Glutamatergic neuron (in vitro differentiated cells): ENCODE measurements around the gene CHAT. TPM values are rescaled to one million over a fixed set of nuclear protein-coding genes. Genes with fewer than 3 reads are reported as not detected.

Source experiments
- DNase-seq: peaks from one replicate; pipeline ENCODE4 v3.0.0; 2022
- H3K27ac Mint-ChIP-seq: one replicate; pipeline ENCODE4 v1.8.0; 2020; ENCODE audit warnings: mild to moderate bottlenecking, mixed read lengths, inconsistent platforms; ENCODE audit not compliant: unreplicated experiment
- H3K27me3 Mint-ChIP-seq: one replicate; pipeline ENCODE4 v1.8.0; 2020; ENCODE audit warnings: mild to moderate bottlenecking, moderate library complexity, mixed read lengths, inconsistent platforms; ENCODE audit not compliant: unreplicated experiment
- H3K36me3 Mint-ChIP-seq: one replicate; pipeline ENCODE4 v1.8.0; 2020; ENCODE audit warnings: mild to moderate bottlenecking, mixed read lengths, inconsistent platforms; ENCODE audit not compliant: unreplicated experiment
- H3K4me1 Mint-ChIP-seq: one replicate; pipeline ENCODE4 v1.8.0; 2020; ENCODE audit warnings: mild to moderate bottlenecking, low read depth, mixed read lengths, inconsistent platforms; ENCODE audit not compliant: unreplicated experiment
- H3K4me3 Mint-ChIP-seq: one replicate; pipeline ENCODE4 v1.8.0; 2020; ENCODE audit warnings: mild to moderate bottlenecking, mixed read lengths, inconsistent platforms; ENCODE audit not compliant: unreplicated experiment
- H3K9me3 Mint-ChIP-seq: one replicate; pipeline ENCODE4 v1.8.0; 2020; ENCODE audit warnings: mild to moderate bottlenecking, moderate library complexity, mixed read lengths, inconsistent platforms; ENCODE audit not compliant: unreplicated experiment
- CTCF ChIP-seq: fragments of 200-600 bp; sonication (generic); IDR thresholded peaks from one replicate; pipeline ENCODE4 v1.5.0; 2021; ENCODE audit not compliant: partially characterized antibody, unreplicated experiment
- total RNA-seq: library from RNA; stranded (reverse); fragmentation: NEBNext Ultra II Directional; extraction: Animal tissue kit (Norgen Biotek cat#: 25700); gene quantifications from one replicate; pipeline ENCODE4 v1.2.1, GENCODE V29; 2021; ENCODE audit not compliant: unreplicated experiment

The CHAT gene
- total RNA-seq, 1 donor from 2014 or later = 15.4 TPM

- Mint-ChIP-seq H3K36me3 (no peaks in the 10 kb centered on the region), H3K4me1 (peaks cover 13% of the 10 kb centered on the region), H3K27me3 (peaks cover 10% of the 10 kb centered on the region), H3K9me3 (peaks cover 8% of the 10 kb centered on the region), H3K27ac (no peak overlapping the region), H3K4me3 (no peak overlapping the region)
- TF ChIP-seq CTCF = no peak
- DNase-seq = no peak
Observed at GRCh38 chr10:49600046-49600445, 13.8 kb upstream of the CHAT start.

GRCh38 chr10:49600781-49601400 lies 12.9 kb upstream of the CHAT start:
- TF ChIP-seq CTCF = no peak
- no peak overlapping the region for H3K4me3 Mint-ChIP-seq
- peaks cover 7% of the 10 kb centered on the region for H3K4me1 Mint-ChIP-seq
- peaks cover 8% of the 10 kb centered on the region for H3K9me3 Mint-ChIP-seq
- peaks cover 9% of the 10 kb centered on the region for H3K27me3 Mint-ChIP-seq
- H3K36me3 Mint-ChIP-seq = no peaks in the 10 kb centered on the region
- no peak overlapping the region for H3K27ac Mint-ChIP-seq
- no peak for DNase-seq

DNA sequence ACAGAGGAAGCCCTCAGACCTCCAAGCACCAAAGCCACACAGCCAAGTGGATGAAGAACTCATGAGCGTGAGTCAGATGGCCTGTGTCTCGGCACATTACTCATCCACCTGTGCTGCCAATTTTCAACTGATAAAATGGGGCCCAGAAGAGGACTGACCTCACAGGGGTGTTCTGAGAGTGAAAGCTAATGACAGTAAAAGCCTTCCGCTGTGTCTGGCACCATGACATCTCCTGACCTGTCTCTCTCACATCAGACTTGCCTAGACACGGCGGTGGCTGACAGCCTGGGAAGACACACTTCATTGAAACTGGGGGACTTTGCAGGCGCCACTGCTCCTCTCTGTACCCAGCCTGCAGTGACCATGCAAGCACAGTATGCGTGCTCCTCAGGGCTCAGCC lies 12.0 kb upstream of the CHAT start:
- Mint-ChIP-seq H3K27me3 (peaks cover 12% of the 10 kb centered on the region), H3K4me3 (no peak overlapping the region), H3K36me3 (no peaks in the 10 kb centered on the region), H3K9me3 (peaks cover 12% of the 10 kb centered on the region), H3K4me1 (peaks cover 2% of the 10 kb centered on the region), H3K27ac (no peak overlapping the region)
- DNase-seq = no peak
- TF ChIP-seq CTCF = no peak

DNA sequence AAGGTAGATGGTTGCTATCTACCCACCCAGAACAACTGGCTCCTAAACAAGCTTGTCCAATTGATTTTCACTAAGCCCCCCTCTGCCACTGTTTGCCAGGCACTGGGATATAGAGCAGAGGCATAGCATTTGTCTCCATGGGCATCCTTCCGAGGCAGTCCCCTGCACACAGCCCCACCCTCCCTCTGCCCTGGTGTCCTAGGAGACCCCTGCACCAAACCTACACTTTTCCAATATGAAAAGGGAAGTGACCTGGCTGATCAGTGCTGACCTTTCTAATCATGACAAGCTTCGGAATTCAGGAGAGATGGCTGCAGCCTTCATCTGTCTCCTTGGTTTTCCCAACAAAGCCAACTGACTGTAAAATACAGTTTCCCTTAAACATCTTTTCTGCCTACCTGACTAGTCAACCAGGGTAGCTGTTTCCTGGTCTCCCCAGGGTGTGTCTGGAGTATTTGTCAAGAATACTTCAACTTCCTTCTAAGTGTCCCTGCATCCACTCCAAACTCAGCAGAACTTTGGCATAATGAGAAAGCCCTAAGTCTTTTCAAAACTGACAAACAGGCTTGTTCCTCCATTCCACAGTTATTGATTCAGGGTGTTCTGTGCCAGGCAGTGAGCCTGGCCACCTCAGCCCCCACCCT lies 11.3 kb upstream of the CHAT start:
- Mint-ChIP-seq H3K4me3 (no peak overlapping the region), H3K36me3 (no peaks in the 10 kb centered on the region), H3K27me3 (peaks cover 11% of the 10 kb centered on the region), H3K27ac (no peak overlapping the region), H3K4me1 (no peaks in the 10 kb centered on the region), H3K9me3 (peaks cover 12% of the 10 kb centered on the region)
- no peak for DNase-seq
- TF ChIP-seq CTCF = no peak

- DNase-seq = no peak
- H3K27ac Mint-ChIP-seq = no peak overlapping the region
- H3K4me1 Mint-ChIP-seq = peaks cover 3% of the 10 kb centered on the region
- no peak overlapping the region for H3K4me3 Mint-ChIP-seq
- no peaks in the 10 kb centered on the region for H3K36me3 Mint-ChIP-seq
- TF ChIP-seq CTCF = no peak
- H3K27me3 Mint-ChIP-seq = peaks cover 16% of the 10 kb centered on the region
- H3K9me3 Mint-ChIP-seq = peaks cover 8% of the 10 kb centered on the region
Observed at GRCh38 chr10:49605216-49605938, 8.5 kb upstream of the CHAT start.
